GM12878 (cell line): ENCODE data around the gene CCDC150. TPM values are rescaled to one million over a fixed set of nuclear protein-coding genes. Genes with fewer than 3 reads are reported as not detected.

Experiments
- ATAC-seq: fragments of 200-7000 bp; cut with Tn5 transposase; 3 replicates; pipeline ENCODE4 v1.9.1; 2020; ENCODE audit warnings: mild to moderate bottlenecking, moderate library complexity
- BruUV-seq: library from RNA; stranded (reverse); fragments of 400-500 nt; replicated peaks from 2 replicates; lab custom pipeline; 2021; lab: Mats Ljungman, UMichigan
- CTCF ChIA-PET: fragments of 300-600 bp; sonication (Branson Sonifier 250); formaldehyde crosslinking; extraction: SDS; loops from one replicate; lab custom pipeline; 2021; ENCODE audit warnings: inconsistent platforms; lab: Yijun Ruan, JAX
- POLR2A ChIA-PET: fragments of 350-600 bp; formaldehyde crosslinking; extraction: SDS; loops from one replicate; lab custom pipeline; 2021; ENCODE audit warnings: inconsistent platforms; lab: Charles Lee
- RAD21 ChIA-PET: fragments of 300-600 bp; sonication (Branson Sonifier 250); formaldehyde crosslinking; loops from one replicate; lab custom pipeline; 2023; ENCODE audit warnings: antibody characterized with exemption; ENCODE audit not compliant: unreplicated experiment; lab: Charles Lee
- SMC1A ChIA-PET: fragments of 300-600 bp; sonication (Branson Sonifier 250); formaldehyde crosslinking; loops from one replicate; lab custom pipeline; 2023; ENCODE audit not compliant: unreplicated experiment, uncharacterized antibody; lab: Charles Lee
- DNase-seq: peaks from one replicate; pipeline ENCODE4 v3.0.0-alpha.2; 2011; ENCODE audit warnings: low read depth, low spot score
- FAIRE-seq: peaks from 3 replicates; lab custom pipeline; 2011; peaks lifted over from hg19 to GRCh38; lab: Jason Lieb, UNC
- H2AFZ ChIP-seq: 2 replicates; pipeline ENCODE4 v1.6.0; 2011; ENCODE audit warnings: low read depth, low read length, control low read depth; ENCODE audit not compliant: control insufficient read depth
- H3K27ac ChIP-seq: 2 replicates; pipeline ENCODE4 v1.5.1; 2011; ENCODE audit warnings: control low read depth; ENCODE audit not compliant: control insufficient read depth, insufficient read depth
- H3K27me3 ChIP-seq, 2 experiments: replicated peaks in 1 of 2; 2 replicates each; pipeline versions ENCODE4 v1.6.0 to v1.6.1; 2011; ENCODE audit warnings: low read length in 1 of 2; ENCODE audit not compliant: control insufficient read depth in 2 of 2, insufficient read depth in 2 of 2
- H3K36me3 ChIP-seq, 2 experiments: 2 replicates each; pipeline ENCODE4 v1.5.1; 2011; ENCODE audit warnings: low read length in 1 of 2; ENCODE audit not compliant: control insufficient read depth in 2 of 2, insufficient read depth in 2 of 2
- H3K4me1 ChIP-seq: 2 replicates; pipeline ENCODE4 v1.6.1; 2011; ENCODE audit warnings: mild to moderate bottlenecking, low read length, moderate library complexity, mixed read lengths; ENCODE audit not compliant: control insufficient read depth, insufficient read depth
- H3K4me2 ChIP-seq: 2 replicates; pipeline ENCODE4 v1.6.0; 2011; ENCODE audit warnings: control low read depth; ENCODE audit not compliant: control insufficient read depth, insufficient read depth
- H3K4me3 ChIP-seq: fragments of 200-600 bp; sonication (generic); 2 replicates; pipeline ENCODE4 v1.5.1; 2016
- H3K79me2 ChIP-seq: 2 replicates; pipeline ENCODE4 v1.6.0; 2011; ENCODE audit warnings: low read length; ENCODE audit not compliant: control insufficient read depth, insufficient read depth
- H3K9ac ChIP-seq: 2 replicates; pipeline ENCODE4 v1.8.0; 2011; ENCODE audit warnings: low read length, control low read depth, mixed read lengths; ENCODE audit not compliant: control insufficient read depth, insufficient read depth
- H3K9me3 ChIP-seq: replicated peaks from 3 replicates; pipeline ENCODE4 v1.5.1; 2011; ENCODE audit warnings: mild to moderate bottlenecking, low read length; ENCODE audit not compliant: control insufficient read depth, insufficient read depth
- H4K20me1 ChIP-seq: 2 replicates; pipeline ENCODE4 v1.6.0; 2011; ENCODE audit not compliant: control insufficient read depth, insufficient read depth
- CBX5 ChIP-seq: sonication (generic); IDR thresholded peaks from 2 replicates; pipeline ENCODE4 v1.6.1; 2016; ENCODE audit warnings: low read depth, moderate library complexity, mild to moderate bottlenecking, inconsistent platforms
- ZNF274 ChIP-seq: IDR thresholded peaks from one replicate; pipeline ENCODE4 v1.8.0; 2011; ENCODE audit not compliant: insufficient read length, insufficient read depth
- WGBS: methylation state at CpG from one replicate; pipeline ENCODE4 v1.1.6; 2016; ENCODE audit warnings: low lambda C conversion rate; ENCODE audit not compliant: insufficient replicate concordance, insufficient coverage; ENCODE audit errors: missing lambda C conversion rate; 5-methylcytosine and 5-hydroxymethylcytosine counted together
- in situ Hi-C: fragments of 300-500 bp; cut with MboI; formaldehyde crosslinking; loops from 9 replicates; pipeline ENCODE4 v1.14.3; 2018; ENCODE audit warnings: mixed read lengths
- intact Hi-C: fragments of 100-400 bp; cut with micrococcal nuclease; formaldehyde crosslinking; loops from one replicate; pipeline ENCODE4 v1.14.2; 2022; ENCODE audit not compliant: unreplicated experiment
- polyA plus RNA-seq, 11 experiments: library from polyadenylated mRNA; depleted of rRNA in 4 of 11; unstranded in 6 of 11; stranded (reverse) in 5 of 11; fragments of >200 nt; fragmentation: Nextera tagmentation in 4 of 11; fragmentation: Illumina TruSeq in 1 of 11; extraction: Ambion mirVana in 4 of 11; extraction: Trizol in 1 of 11; gene quantifications; 1 replicate in 1 of 11; 2 replicates in 10 of 11; pipeline versions ENCODE4 v1.2.1 to v1.2.3, GENCODE V29; 2011 to 2016; ENCODE audit warnings: inconsistent platforms in 2 of 11, missing spikeins in 2 of 11, low read depth in 1 of 11
- total RNA-seq, 4 experiments: library from RNA; depleted of rRNA in 3 of 4; stranded (reverse); fragments of >200 nt in 3 of 4; fragmentation: Illumina TruSeq in 1 of 4; extraction: Trizol in 1 of 4; gene quantifications; 2 replicates each; pipeline versions ENCODE4 v1.2.1 to v1.2.3, GENCODE V29; 2013 to 2021
- TF ChIP-seq, protein P1 (sequence below): fragments of 450-650 bp; IDR thresholded peaks from 2 replicates; pipeline ENCODE4 v1.6.1; 2017; ENCODE audit warnings: mild to moderate bottlenecking, moderate library complexity

CCDC150 gene
- total and polyA plus RNA-seq, 10 of the 15 experiments (the other 5 are each of a cell fraction or from before 2014, with no cell fraction given), result 11.6 to 27.7 (median 19.6) TPM

DNA sequence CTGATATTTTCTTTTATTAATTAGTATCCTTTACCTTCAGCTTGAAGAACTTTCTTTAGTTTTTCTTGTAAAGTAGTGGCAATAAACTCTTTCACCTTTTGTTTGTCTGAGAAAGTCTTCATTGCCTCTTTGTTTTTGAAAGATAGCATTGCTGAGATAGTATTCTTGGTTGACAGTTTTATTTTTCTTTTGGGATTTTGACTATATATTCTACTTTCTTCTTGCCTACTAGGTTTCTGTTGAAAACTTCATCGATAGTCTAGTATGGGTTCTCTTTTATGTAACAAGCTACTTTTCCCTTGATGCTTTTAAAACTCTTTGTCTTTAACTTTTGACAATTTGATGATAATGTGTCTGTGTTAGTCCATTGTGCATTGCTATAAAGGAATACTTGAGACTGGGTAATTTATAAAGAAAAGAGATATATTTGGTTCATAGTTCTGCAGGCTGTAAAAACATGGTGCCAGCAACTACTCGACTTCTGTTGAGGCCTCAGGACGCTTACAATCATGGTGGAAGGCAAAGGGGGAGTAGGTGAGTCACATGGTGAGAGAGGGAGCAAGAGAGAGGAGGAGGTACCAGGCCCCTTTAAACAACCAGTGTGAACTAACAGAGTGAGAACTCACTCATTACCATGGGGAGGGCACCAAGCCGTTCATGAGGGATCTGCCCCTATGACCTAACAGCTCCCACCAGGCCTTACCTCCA, 12.0 kb downstream of the CCDC150 start:
- H2AFZ ChIP-seq, result no peak overlapping the region
- TF ChIP-seq, protein P1, sequence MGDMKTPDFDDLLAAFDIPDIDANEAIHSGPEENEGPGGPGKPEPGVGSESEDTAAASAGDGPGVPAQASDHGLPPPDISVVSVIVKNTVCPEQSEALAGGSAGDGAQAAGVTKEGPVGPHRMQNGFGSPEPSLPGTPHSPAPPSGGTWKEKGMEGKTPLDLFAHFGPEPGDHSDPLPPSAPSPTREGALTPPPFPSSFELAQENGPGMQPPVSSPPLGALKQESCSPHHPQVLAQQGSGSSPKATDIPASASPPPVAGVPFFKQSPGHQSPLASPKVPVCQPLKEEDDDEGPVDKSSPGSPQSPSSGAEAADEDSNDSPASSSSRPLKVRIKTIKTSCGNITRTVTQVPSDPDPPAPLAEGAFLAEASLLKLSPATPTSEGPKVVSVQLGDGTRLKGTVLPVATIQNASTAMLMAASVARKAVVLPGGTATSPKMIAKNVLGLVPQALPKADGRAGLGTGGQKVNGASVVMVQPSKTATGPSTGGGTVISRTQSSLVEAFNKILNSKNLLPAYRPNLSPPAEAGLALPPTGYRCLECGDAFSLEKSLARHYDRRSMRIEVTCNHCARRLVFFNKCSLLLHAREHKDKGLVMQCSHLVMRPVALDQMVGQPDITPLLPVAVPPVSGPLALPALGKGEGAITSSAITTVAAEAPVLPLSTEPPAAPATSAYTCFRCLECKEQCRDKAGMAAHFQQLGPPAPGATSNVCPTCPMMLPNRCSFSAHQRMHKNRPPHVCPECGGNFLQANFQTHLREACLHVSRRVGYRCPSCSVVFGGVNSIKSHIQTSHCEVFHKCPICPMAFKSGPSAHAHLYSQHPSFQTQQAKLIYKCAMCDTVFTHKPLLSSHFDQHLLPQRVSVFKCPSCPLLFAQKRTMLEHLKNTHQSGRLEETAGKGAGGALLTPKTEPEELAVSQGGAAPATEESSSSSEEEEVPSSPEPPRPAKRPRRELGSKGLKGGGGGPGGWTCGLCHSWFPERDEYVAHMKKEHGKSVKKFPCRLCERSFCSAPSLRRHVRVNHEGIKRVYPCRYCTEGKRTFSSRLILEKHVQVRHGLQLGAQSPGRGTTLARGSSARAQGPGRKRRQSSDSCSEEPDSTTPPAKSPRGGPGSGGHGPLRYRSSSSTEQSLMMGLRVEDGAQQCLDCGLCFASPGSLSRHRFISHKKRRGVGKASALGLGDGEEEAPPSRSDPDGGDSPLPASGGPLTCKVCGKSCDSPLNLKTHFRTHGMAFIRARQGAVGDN, result no peak
- peak; percentile 86 for TF ChIP-seq CBX5
- TF ChIP-seq ZNF274, result peak; percentile 33
- H3K27me3 ChIP-seq, result no peaks in the 10 kb centered on the region
- DNase-seq (no peak), ATAC-seq (no peak), FAIRE-seq (no peak)
- ChIA-PET POLR2A (no interaction called here), RAD21 (no interaction called here), SMC1A (interaction anchor here (0.6 kb wide), 1 partner anchor 11 kb away, joined by 4 read pairs; no protein-coding TSS in a partner anchor), CTCF (interaction anchor here (0.8 kb wide), 1 partner anchor 582 kb away, joined by 3 read pairs; no protein-coding TSS in a partner anchor)
- BruUV-seq, result no TSS peak
- no peaks in the 10 kb centered on the region for H3K79me2 ChIP-seq
- H3K9ac ChIP-seq, result no peak overlapping the region
- H3K4me1 ChIP-seq, result no peaks in the 10 kb centered on the region
- peaks cover 46% of the 10 kb centered on the region for H3K9me3 ChIP-seq
- H3K36me3 ChIP-seq, result peaks cover 0 to 3% of the 10 kb centered on the region in 2 experiments; a peak in 3 of 4 replicates
- no peak overlapping the region for H3K27ac ChIP-seq
- no peaks in the 10 kb centered on the region for H4K20me1 ChIP-seq
- H3K4me3 ChIP-seq, result no peak overlapping the region
- intact Hi-C loops (no loop called here), in situ Hi-C loops (no loop called here)
- 81% methylated on average over 4 of the region's 4 CpGs for WGBS
- H3K4me2 ChIP-seq, result no peak overlapping the region
